Hematopoietic multipotent progenitor cell treated with erythropoietin and hydrocortisone succinate and interleukin-3 and kit ligand, for 4 days (in vitro differentiated cells): Measurements from ENCODE around the gene OSBPL3.

Experiments used
- DNase-seq: peaks from one replicate; pipeline ENCODE4 v3.0.0-alpha.2; 2015

OSBPL3 gene

GRCh38 chr7:24754906-24755506 is 225.0 kb downstream of the OSBPL3 start:
- DNase-seq, result no peak

- no peak for DNase-seq
These were observed 227.7 kb downstream of the OSBPL3 start for GRCh38 chr7:24752073-24752800.

- no peak for DNase-seq
These were observed 228.5 kb downstream of the OSBPL3 start for GRCh38 chr7:24751484-24751883.

- no peak for DNase-seq
These were observed 229.4 kb downstream of the OSBPL3 start for GRCh38 chr7:24750441-24751055.

- DNase-seq, result no peak
These were observed 231.5 kb downstream of the OSBPL3 start for GRCh38 chr7:24748521-24748920.
